ENCODE data around the gene PPT2.
A peak's percentile ranks its signal among the peaks of the same experiment; 100 is the strongest.
"Not testable (repeated sequence)": the region's sequence is repeated elsewhere in the genome, so short reads cannot be mapped to it uniquely, and the experiment has no call there.

Gene PPT2

DNA sequence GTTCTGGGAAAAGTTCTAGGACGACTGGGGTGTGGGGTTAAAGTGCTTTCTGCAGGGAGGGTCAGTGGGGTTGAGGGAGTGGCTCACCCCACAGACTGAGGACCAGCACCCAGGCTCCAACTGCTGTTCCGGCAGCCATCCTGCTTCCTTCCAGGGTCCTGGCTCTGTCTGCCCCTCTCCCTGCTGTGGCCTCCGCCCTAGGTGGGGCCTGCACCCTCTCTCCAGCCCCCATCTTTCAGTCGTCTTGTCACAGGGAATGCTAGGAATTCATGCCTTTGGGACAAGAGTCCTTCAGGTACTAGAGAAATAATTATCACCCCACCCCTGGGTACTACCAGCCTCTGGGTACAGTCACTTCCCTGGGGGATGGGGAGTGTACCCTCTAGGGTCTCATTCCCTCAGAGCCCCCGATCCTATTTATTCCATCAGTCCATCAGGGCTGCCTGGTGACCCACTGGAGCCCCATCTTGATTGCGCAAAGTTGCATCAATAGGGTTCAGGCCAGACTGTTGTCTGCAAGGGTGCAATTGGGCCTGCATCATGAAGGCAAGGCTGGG lies 30.2 kb downstream of the PPT2 start, which contains the start of gene AGER:
TSS of gene AGER (minus strand) at position 170 of the 557 bp plus-strand sequence. CDS start at position 139, 31 bp downstream.
- Histone ChIP-seq H3K9me3 (ENCODE audit: insufficient read depth, low read depth, low read length) (no peaks in the 10 kb centered on the region), H3K4me3 (ENCODE audit: low read length, poor library complexity, severe bottlenecking) (no peak within 1 kb of the TSS), H3K36me3 (ENCODE audit: insufficient read depth, low read length) (peaks cover 28% of the 10 kb centered on the region; the same call in 1 of the 2 replicates), H3K79me2 (ENCODE audit: insufficient read depth, low read length) (peaks cover 51% of the 10 kb centered on the region), H3K4me2 (ENCODE audit: low read depth, low read length, poor library complexity, severe bottlenecking) (no peak within 1 kb of the TSS), H2AFZ (ENCODE audit: low read length) (no peak within 1 kb of the TSS), H3F3A (ENCODE audit: low read depth) (no peaks in the 10 kb centered on the region), H3K27me3 (ENCODE audit: insufficient read depth, low read length, poor library complexity, severe bottlenecking) (no peaks in the 10 kb centered on the region), H3K9ac (ENCODE audit: low read depth, low read length, poor library complexity, severe bottlenecking) (no peak within 1 kb of the TSS), H3K9me2 (replicated peaks; ENCODE audit: low read depth, low read length) (no peaks in the 10 kb centered on the region), H3K4me1 (ENCODE audit: insufficient read depth, low read length, poor library complexity, severe bottlenecking) (peaks cover 20% of the 10 kb centered on the region), H4K20me1 (ENCODE audit: insufficient read depth, low read length, poor library complexity, severe bottlenecking) (peaks cover 10% of the 10 kb centered on the region)
- TF ChIP-seq EZH2phosphoT487 (IDR thresholded peaks at IDR 0.05; ENCODE audit: borderline replicate concordance), result no peak
- no peak for TF ChIP-seq CTCF (conservative IDR thresholded peaks at IDR 0.05; ENCODE audit: low read length)

DNA sequence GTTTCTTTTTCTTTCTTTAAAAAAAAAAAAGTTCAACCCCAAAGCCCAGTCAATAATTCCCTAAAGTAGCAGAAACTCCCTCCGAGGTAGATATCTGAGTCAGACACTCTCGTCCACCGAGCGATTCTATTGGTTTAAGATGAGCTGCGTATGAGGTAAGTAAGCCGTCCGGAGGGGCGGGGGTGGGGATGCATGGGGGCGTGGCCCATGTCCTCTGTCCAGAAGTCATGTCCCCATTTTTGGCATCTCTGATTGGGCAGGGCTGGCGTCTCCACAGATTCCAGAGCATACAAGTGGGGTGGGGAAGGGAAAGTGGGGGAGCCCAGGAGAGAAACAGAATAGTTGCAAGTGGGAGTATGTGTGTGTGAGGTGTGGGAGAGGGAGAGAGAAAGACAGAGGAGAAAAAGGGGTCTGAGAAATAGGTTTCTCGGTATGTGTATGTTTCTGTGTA lies 31.8 kb downstream of the PPT2 start:
- H3K4me2 ChIP-seq (ENCODE audit: low read depth, low read length, poor library complexity, severe bottlenecking); H2AFZ ChIP-seq (ENCODE audit: low read length); H3K9ac ChIP-seq (ENCODE audit: low read depth, low read length, poor library complexity, severe bottlenecking); H3F3A ChIP-seq (ENCODE audit: low read depth); H3K27me3 ChIP-seq (ENCODE audit: insufficient read depth, low read length, poor library complexity, severe bottlenecking); H3K9me3 ChIP-seq (ENCODE audit: insufficient read depth, low read depth, low read length); H3K9me2 ChIP-seq (replicated peaks; ENCODE audit: low read depth, low read length); H3K4me3 ChIP-seq (ENCODE audit: low read length, poor library complexity, severe bottlenecking): not testable (repeated sequence)
- Histone ChIP-seq H3K79me2 (ENCODE audit: insufficient read depth, low read length) (peaks cover 52% of the 10 kb centered on the region), H3K36me3 (ENCODE audit: insufficient read depth, low read length) (peaks cover 28% of the 10 kb centered on the region; the same call in 1 of the 2 replicates), H4K20me1 (ENCODE audit: insufficient read depth, low read length, poor library complexity, severe bottlenecking) (peaks cover 11% of the 10 kb centered on the region), H3K4me1 (ENCODE audit: insufficient read depth, low read length, poor library complexity, severe bottlenecking) (peaks cover 13% of the 10 kb centered on the region)

GRCh38 chr6:32186151-32186840 lies 32.4 kb downstream of the PPT2 start:
- H3K9ac ChIP-seq (ENCODE audit: low read depth, low read length, poor library complexity, severe bottlenecking), result peak overlapping the region; percentile 22
- H2AFZ ChIP-seq (ENCODE audit: low read length); H3K4me3 ChIP-seq (ENCODE audit: low read length, poor library complexity, severe bottlenecking); H3K4me2 ChIP-seq (ENCODE audit: low read depth, low read length, poor library complexity, severe bottlenecking); H3K27me3 ChIP-seq (ENCODE audit: insufficient read depth, low read length, poor library complexity, severe bottlenecking); H3F3A ChIP-seq (ENCODE audit: low read depth); H3K9me2 ChIP-seq (replicated peaks; ENCODE audit: low read depth, low read length); H3K9me3 ChIP-seq (ENCODE audit: insufficient read depth, low read depth, low read length): not testable (repeated sequence)
- peaks cover 28% of the 10 kb centered on the region; the same call in 1 of the 2 replicates for H3K36me3 ChIP-seq (ENCODE audit: insufficient read depth, low read length)
- peaks cover 19% of the 10 kb centered on the region for H3K4me1 ChIP-seq (ENCODE audit: insufficient read depth, low read length, poor library complexity, severe bottlenecking)
- H3K79me2 ChIP-seq (ENCODE audit: insufficient read depth, low read length), result peaks cover 52% of the 10 kb centered on the region
- peaks cover 11% of the 10 kb centered on the region for H4K20me1 ChIP-seq (ENCODE audit: insufficient read depth, low read length, poor library complexity, severe bottlenecking)

DNA sequence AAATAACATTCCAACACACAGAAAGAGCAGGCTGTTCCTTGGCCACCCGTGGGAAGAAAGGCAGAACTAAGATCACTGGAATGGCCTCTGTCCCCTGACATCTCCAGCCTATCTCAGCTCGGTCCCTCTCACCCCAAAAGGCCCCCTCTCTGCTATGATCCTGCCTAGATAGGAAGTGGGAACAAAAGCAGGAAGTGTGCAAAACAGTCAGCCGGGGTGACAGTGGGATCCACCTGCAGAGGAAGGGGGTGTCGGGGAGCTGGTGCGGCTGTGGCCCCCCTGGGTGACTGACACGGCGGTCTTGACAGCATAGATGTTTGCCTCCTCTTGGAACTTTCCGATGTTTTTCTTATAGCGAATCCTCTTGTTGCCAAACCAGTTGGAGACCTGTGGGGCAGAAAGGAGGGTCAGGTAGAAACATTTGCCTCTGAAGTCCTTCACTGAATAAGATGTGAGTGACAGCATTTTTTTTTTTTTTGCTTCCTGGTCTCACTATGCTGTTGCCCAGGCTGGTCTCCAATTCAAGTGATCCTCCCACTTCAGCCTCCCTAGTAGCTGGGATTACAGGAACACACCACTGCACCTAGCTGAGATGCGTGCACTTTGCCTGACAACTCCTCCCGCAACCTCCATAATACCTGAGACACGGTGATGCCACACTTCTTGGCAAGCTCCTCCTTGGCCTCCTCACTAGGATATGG lies 33.2 kb downstream of the PPT2 start:
- peaks cover 27% of the 10 kb centered on the region for H3K4me1 ChIP-seq (ENCODE audit: insufficient read depth, low read length, poor library complexity, severe bottlenecking)
- peak overlapping the region; percentile 22 for H3K9ac ChIP-seq (ENCODE audit: low read depth, low read length, poor library complexity, severe bottlenecking)

More for the DNA sequence above, 33.2 kb downstream of the PPT2 start:
- no peak overlapping the region for H3K4me3 ChIP-seq (ENCODE audit: low read length, poor library complexity, severe bottlenecking)
- H3K4me2 ChIP-seq (ENCODE audit: low read depth, low read length, poor library complexity, severe bottlenecking), result peak overlapping the region; percentile 99
- H3K9me3 ChIP-seq (ENCODE audit: insufficient read depth, low read depth, low read length), result no peaks in the 10 kb centered on the region
- H3K27me3 ChIP-seq (ENCODE audit: insufficient read depth, low read length, poor library complexity, severe bottlenecking), result no peaks in the 10 kb centered on the region
- H4K20me1 ChIP-seq (ENCODE audit: insufficient read depth, low read length, poor library complexity, severe bottlenecking), result peaks cover 11% of the 10 kb centered on the region
- H3K36me3 ChIP-seq (ENCODE audit: insufficient read depth, low read length), result peaks cover 28% of the 10 kb centered on the region; the same call in 1 of the 2 replicates
- no peaks in the 10 kb centered on the region for H3K9me2 ChIP-seq (replicated peaks; ENCODE audit: low read depth, low read length)
- no peak for TF ChIP-seq CTCF (conservative IDR thresholded peaks at IDR 0.05; ENCODE audit: low read length)
- TF ChIP-seq EZH2phosphoT487 (IDR thresholded peaks at IDR 0.05; ENCODE audit: borderline replicate concordance), result no peak
- H3F3A ChIP-seq (ENCODE audit: low read depth), result no peaks in the 10 kb centered on the region
- peaks cover 57% of the 10 kb centered on the region for H3K79me2 ChIP-seq (ENCODE audit: insufficient read depth, low read length)
- no peak overlapping the region for H2AFZ ChIP-seq (ENCODE audit: low read length)
